GM19035 (cell line): ENCODE measurements around the gene PITX1.
"Not testable (repeated sequence)": the region's sequence is repeated elsewhere in the genome, so short reads cannot be mapped to it uniquely, and the experiment has no call there.

Source experiments
- ATAC-seq: cut with Tn5 transposase; IDR thresholded peaks from one replicate; pipeline ENCODE4 v1.9.1; 2021; ENCODE audit not compliant: unreplicated experiment

Gene PITX1

GRCh38 chr5:135011355-135012032, 22.5 kb downstream of the PITX1 start:
- no peak for ATAC-seq

- ATAC-seq: no peak
Observed at GRCh38 chr5:135010502-135011354, 23.3 kb downstream of the PITX1 start.

GRCh38 chr5:135009736-135010501, 24.1 kb downstream of the PITX1 start:
- ATAC-seq: no peak

GRCh38 chr5:135008981-135009735, 24.9 kb downstream of the PITX1 start:
- no peak for ATAC-seq

- no peak for ATAC-seq
Observed at GRCh38 chr5:135008556-135008955, 25.5 kb downstream of the PITX1 start.

GRCh38 chr5:135007749-135008363, 26.2 kb downstream of the PITX1 start:
- ATAC-seq: no peak

GRCh38 chr5:135007305-135007704, 26.7 kb downstream of the PITX1 start:
- no peak for ATAC-seq

GRCh38 chr5:135005076-135005475, 29.0 kb downstream of the PITX1 start:
- ATAC-seq: no peak

GRCh38 chr5:135004376-135004775, 29.7 kb downstream of the PITX1 start:
- ATAC-seq: no peak

- not testable (repeated sequence) for ATAC-seq
Observed at GRCh38 chr5:134998068-134998467, 36.0 kb downstream of the PITX1 start.

GRCh38 chr5:134997015-134997414, 37.0 kb downstream of the PITX1 start:
- no peak for ATAC-seq

- ATAC-seq: no peak
Observed at GRCh38 chr5:134995850-134996402, 38.1 kb downstream of the PITX1 start.

GRCh38 chr5:134994560-134995156, 39.4 kb downstream of the PITX1 start:
- ATAC-seq: no peak

GRCh38 chr5:134993161-134993560, 40.9 kb downstream of the PITX1 start:
- ATAC-seq: no peak

GRCh38 chr5:134992148-134992547, 41.9 kb downstream of the PITX1 start:
- no peak for ATAC-seq

- ATAC-seq: not testable (repeated sequence)
Observed at GRCh38 chr5:134990183-134990582, 43.8 kb downstream of the PITX1 start.

GRCh38 chr5:134989266-134989830, 44.7 kb downstream of the PITX1 start:
- no peak for ATAC-seq

- no peak for ATAC-seq
Observed at GRCh38 chr5:134982230-134982629, 51.8 kb downstream of the PITX1 start.

GRCh38 chr5:134979416-134979815, 54.6 kb downstream of the PITX1 start:
- no peak for ATAC-seq
